Posterior vena cava (tissue), 2 donors: ENCODE results near the gene MYO9B. TPM values are rescaled to one million over a fixed set of nuclear protein-coding genes. Genes with fewer than 3 reads are reported as not detected.

Experiments used
- total RNA-seq, 2 donors: library from RNA; stranded (reverse); fragmentation: NEBNext Ultra II Directional; extraction: Animal tissue kit (Norgen Biotek cat#: 25700); gene quantifications; one replicate each; pipeline ENCODE4 v1.2.1, GENCODE V29; 2021
- donor health status: DM: yes; HTN: yes; CAD: no.
- donor health status: DM: yes; HTN: yes; CAD: no.

Gene MYO9B
- total RNA-seq, 2 donors from 2014 or later = 103 to 106 TPM

Other genes with a start within 250 kb of the MYO9B start
- 10 to 100 TPM; 34.6 to 36.5 TPM for gene SIN3B, start 246.4 kb upstream of the MYO9B start, total RNA-seq
- 1 to 10 TPM; 1.2 to 4.6 TPM for gene F2RL3, start 186.8 kb upstream of the MYO9B start, total RNA-seq
- gene CPAMD8, start 49.0 kb upstream of the MYO9B start, total RNA-seq = 1 to 10 TPM; 6.2 to 6.3 TPM
- gene HAUS8, start 325 bp upstream of the MYO9B start, total RNA-seq = 1 to 10 TPM; 4.2 to 4.8 TPM
- gene USE1, start 139.6 kb downstream of the MYO9B start, total RNA-seq = 10 to 100 TPM; 16.4 to 17.6 TPM
- 10 to 100 TPM; 14.8 to 18.0 TPM for gene OCEL1, start 150.4 kb downstream of the MYO9B start, total RNA-seq
- gene NR2F6, start 170.1 kb downstream of the MYO9B start, total RNA-seq = 10 to 100 TPM; 21.2 to 22.8 TPM
- gene USHBP1, start 189.0 kb downstream of the MYO9B start, total RNA-seq = 1 to 10 TPM; 4.8 to 5.7 TPM
- gene BABAM1, start 191.7 kb downstream of the MYO9B start, total RNA-seq = 10 to 100 TPM; 62.9 to 64.6 TPM
- gene ANKLE1, start 206.1 kb downstream of the MYO9B start, total RNA-seq = under 1 TPM; 0.14 to 0.19 TPM
- gene ABHD8, start 227.6 kb downstream of the MYO9B start, total RNA-seq = 1 to 10 TPM; 7.4 to 7.8 TPM
- 10 to 100 TPM; 52.2 to 54.6 TPM for gene MRPL34, start 230.1 kb downstream of the MYO9B start, total RNA-seq
- 10 to 100 TPM; 30.7 to 33.9 TPM for gene DDA1, start 233.8 kb downstream of the MYO9B start, total RNA-seq